Esophagus muscularis mucosa (tissue), 3 donors: Measurements from ENCODE around the gene LCTL.

Experiments
- CTCF ChIP-seq, 3 experiments: fragments of 200-600 bp in 2 of 3; fragments of 450-650 bp in 1 of 3; sonication (generic) in 2 of 3; IDR thresholded peaks; one replicate each; pipeline ENCODE4 v1.5.1; 2017 to 2019; ENCODE audit warnings: antibody characterized with exemption in 3 of 3, mild to moderate bottlenecking in 2 of 3, moderate library complexity in 1 of 3
- POLR2A ChIP-seq: fragments of 450-650 bp; IDR thresholded peaks from one replicate; pipeline ENCODE4 v1.6.1; 2017; ENCODE audit warnings: antibody characterized with exemption, moderate library complexity, mild to moderate bottlenecking, low read depth
- POLR2AphosphoS5 ChIP-seq, 2 donors: sonication (generic); formaldehyde crosslinking; IDR thresholded peaks; one replicate each; pipeline ENCODE4 v1.6.1; 2017; ENCODE audit warnings: antibody characterized with exemption in 2 of 2

DNA sequence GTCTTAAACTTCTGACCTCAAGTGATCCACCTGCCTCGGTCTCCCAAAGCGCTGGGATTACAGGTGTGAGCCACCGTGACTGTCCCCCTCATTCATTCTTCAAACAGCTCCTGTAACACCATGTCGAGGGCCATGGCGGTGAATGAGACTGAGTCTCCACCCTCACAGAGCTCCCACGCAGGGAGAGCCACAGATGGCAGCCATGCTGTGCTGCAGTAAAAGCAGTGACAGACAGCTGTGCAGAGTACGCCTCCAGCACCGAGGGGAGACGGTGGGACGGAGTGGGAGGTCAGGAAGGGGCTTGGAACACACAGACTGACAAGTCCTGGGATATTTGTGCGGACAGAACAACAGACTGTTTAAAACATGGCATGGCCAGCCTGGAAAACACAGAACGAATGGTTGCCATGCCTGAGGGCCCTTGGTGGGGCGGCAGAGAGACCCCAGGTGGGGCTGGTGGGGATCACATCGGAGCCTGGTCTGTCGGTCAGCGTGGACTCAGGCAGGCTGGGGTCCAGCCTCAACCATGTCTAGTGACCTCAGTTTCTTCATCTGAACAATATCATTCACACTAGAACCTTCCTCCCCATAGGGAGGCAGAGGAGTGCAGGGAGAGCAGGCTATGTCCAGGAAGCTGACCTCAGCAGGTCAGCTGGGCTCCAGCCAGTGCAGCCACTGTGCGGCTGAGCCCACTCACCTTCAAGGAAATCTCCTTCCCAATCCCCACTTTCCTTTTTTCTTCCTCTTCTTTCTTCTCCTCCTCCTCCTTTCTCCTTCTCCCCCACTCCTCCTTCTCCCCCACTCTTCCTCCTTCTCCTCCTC lies 20.6 kb upstream of the LCTL start:
- TF ChIP-seq POLR2A (no peak), POLR2AphosphoS5 (IDR thresholded peaks at IDR 0.05) (no peak), CTCF (IDR thresholded peaks at IDR 0.05) (no peak)
